ENCODE measurements around the gene FAXDC2.

Gene FAXDC2

GRCh38 chr5:154850255-154851062, at the start of gene FAXDC2:
Gene FAXDC2 (minus strand): TSS chr5:154850603. CDS start chr5:154838178, 12,425 bp downstream.
- ChIA-PET POLR2A (interaction anchor here (0.6 to 1.5 kb wide), 5 partner anchors 10 to 327 kb away, joined by 4 to 6 read pairs (median 4); no protein-coding TSS in a partner anchor), CTCF (interaction anchor here (0.6 to 1.0 kb wide), 2 partner anchors 60 to 200 kb away, joined by 5 to 6 read pairs; no protein-coding TSS in a partner anchor)
- peak within 1 kb of the TSS; percentile 43 for H3K4me3 ChIP-seq (ENCODE audit: low read depth, low read length)
- H3K4me1 ChIP-seq (ENCODE audit: control insufficient read depth, insufficient read depth, low read length), result peaks cover 4% of the 10 kb centered on the region; the same call in 1 of the 2 replicates
- H3K27ac ChIP-seq (ENCODE audit: extremely low read depth, low read depth, low read length), result no peak within 1 kb of the TSS; the same call in 1 of the 2 replicates
- no peaks in the 10 kb centered on the region for H3K9me3 ChIP-seq (ENCODE audit: control insufficient read depth, insufficient read depth, low read depth, low read length)
- H3K36me3 ChIP-seq (ENCODE audit: control insufficient read depth in 2 of 2, insufficient read depth in 1 of 2, low read length in 2 of 2), result no peaks in the 10 kb centered on the region; a peak in 1 of 3 replicates
- TF ChIP-seq PRDM10 (tag by site-specific recombination; IDR thresholded peaks at IDR 0.05) (peak; percentile 77), ZNF202 (tag by site-specific recombination; IDR thresholded peaks at IDR 0.05; ENCODE audit: borderline replicate concordance) (no peak), SP7 (tag by site-specific recombination; IDR thresholded peaks at IDR 0.05) (no peak; the same call in 1 of the 2 replicates), ZNF350 (tag by site-specific recombination; IDR thresholded peaks at IDR 0.05) (no peak), SCRT2 (tag by site-specific recombination; IDR thresholded peaks at IDR 0.05) (peak; percentile 72), ZNF311 (tag by site-specific recombination; IDR thresholded peaks at IDR 0.05; ENCODE audit: borderline replicate concordance) (no peak), ZNF391 (tag by site-specific recombination; IDR thresholded peaks at IDR 0.05; ENCODE audit: borderline replicate concordance, low read depth) (no peak), ZNF146 (tag by site-specific recombination; IDR thresholded peaks at IDR 0.05) (no peak), ZNF704 (tag by site-specific recombination; IDR thresholded peaks at IDR 0.05) (no peak), AEBP2 (tag by site-specific recombination; IDR thresholded peaks at IDR 0.05; ENCODE audit: borderline replicate concordance) (no peak), ZNF223 (tag by site-specific recombination; IDR thresholded peaks at IDR 0.05) (no peak), YY2 (tag by site-specific recombination; IDR thresholded peaks at IDR 0.05) (no peak), YY1 (tag by site-specific recombination; IDR thresholded peaks at IDR 0.05) (no peak), ZNF174 (tag by site-specific recombination; IDR thresholded peaks at IDR 0.05) (no peak), ZNF692 (tag by site-specific recombination; IDR thresholded peaks at IDR 0.05) (peak; percentile 99), EGR2 (tag by site-specific recombination; IDR thresholded peaks at IDR 0.05; ENCODE audit: low read depth) (peak; percentile 82), ZNF416 (tag by site-specific recombination; IDR thresholded peaks at IDR 0.05) (no peak), MYNN (tag by site-specific recombination; IDR thresholded peaks at IDR 0.05; ENCODE audit: borderline replicate concordance) (no peak), MZF1 (tag by site-specific recombination; IDR thresholded peaks at IDR 0.05; ENCODE audit: borderline replicate concordance) (no peak), IKZF3 (tag by site-specific recombination; IDR thresholded peaks at IDR 0.05) (peak; percentile 22; the same call in 1 of the 2 replicates), ZNF148 (tag by site-specific recombination; IDR thresholded peaks at IDR 0.05; ENCODE audit: borderline replicate concordance) (no peak), ZNF600 (tag by site-specific recombination; IDR thresholded peaks at IDR 0.05) (peak; percentile 95), ZNF121 (tag by site-specific recombination; IDR thresholded peaks at IDR 0.05) (no peak), GLIS1 (tag by site-specific recombination; IDR thresholded peaks at IDR 0.05) (no peak)

All from HEK293 (cell line).